K562 (cell line): ENCODE measurements around the gene DBF4B. TPM values are rescaled to one million over a fixed set of nuclear protein-coding genes. Genes with fewer than 3 reads are reported as not detected.

Source experiments
- ATAC-seq: fragments of 200-7000 bp; cut with Tn5 transposase; 3 replicates; pipeline ENCODE4 v1.9.1; 2020; ENCODE audit warnings: moderate library complexity
- BruUV-seq: library from RNA; stranded (reverse); fragments of 400-500 nt; replicated peaks from 2 replicates; lab custom pipeline; 2021; lab: Mats Ljungman, UMichigan
- CTCF ChIA-PET: fragments of 300-600 bp; formaldehyde crosslinking; extraction: SDS; loops from one replicate; lab custom pipeline; 2021; ENCODE audit warnings: low intra/inter-chr PET ratio; lab: Yijun Ruan, JAX
- POLR2A ChIA-PET: fragments of 300-600, 350-650 bp; sonication (Branson Sonifier 250); formaldehyde crosslinking; extraction: SDS; loops from one replicate; lab custom pipeline; 2021; ENCODE audit warnings: antibody characterized with exemption, inconsistent platforms; lab: Yijun Ruan, JAX
- DNase-seq, 4 experiments: peaks; one replicate each; pipeline versions ENCODE4 v3.0.0 to v3.0.0-alpha.2; 2011 to 2018; ENCODE audit warnings: low spot score in 3 of 4, mixed read lengths in 3 of 4; ENCODE audit errors: extremely low read depth in 1 of 4
- FAIRE-seq: peaks from 2 replicates; lab custom pipeline; 2011; peaks lifted over from hg19 to GRCh38; lab: Jason Lieb, UNC
- H2AFZ ChIP-seq: 2 replicates; pipeline ENCODE4 v1.6.0; 2011; ENCODE audit warnings: low read depth, low read length, control low read depth, inconsistent platforms
- H3K27ac ChIP-seq: fragments of 200-600 bp; 3 replicates; pipeline ENCODE4 v1.8.0; 2011; ENCODE audit warnings: low read depth, mild to moderate bottlenecking, control low read depth, inconsistent platforms, low read length, moderate library complexity, mixed read lengths; ENCODE audit errors: extremely low read depth
- H3K27me3 ChIP-seq, 2 experiments: fragments of 300-600 bp in 1 of 2; 2 replicates in 1 of 2; 3 replicates in 1 of 2; pipeline versions ENCODE4 v1.6.0 to v1.8.0; 2011; ENCODE audit warnings: inconsistent platforms in 2 of 2, low read length in 2 of 2, mild to moderate bottlenecking in 1 of 2, mixed read lengths in 1 of 2, moderate library complexity in 1 of 2; ENCODE audit not compliant: control insufficient read depth in 2 of 2, insufficient read depth in 2 of 2
- H3K36me3 ChIP-seq: fragments of 300-600 bp; 3 replicates; pipeline ENCODE4 v1.8.0; 2011; ENCODE audit warnings: mild to moderate bottlenecking, low read length, inconsistent platforms; ENCODE audit not compliant: control insufficient read depth, insufficient read depth
- H3K4me1 ChIP-seq, 2 experiments: fragments of 200-600 bp in 1 of 2; replicated peaks in 1 of 2; 2 replicates in 1 of 2; 3 replicates in 1 of 2; pipeline versions ENCODE4 v1.5.1 to v1.8.0; 2011; ENCODE audit warnings: inconsistent platforms in 2 of 2, low read length in 2 of 2, mild to moderate bottlenecking in 1 of 2, mixed read lengths in 1 of 2, moderate library complexity in 1 of 2; ENCODE audit not compliant: control insufficient read depth in 2 of 2, insufficient read depth in 2 of 2
- H3K4me2 ChIP-seq: 2 replicates; pipeline ENCODE4 v1.6.1; 2011; ENCODE audit warnings: low read length, control low read depth, inconsistent platforms, mixed read lengths; ENCODE audit not compliant: insufficient read depth
- H3K4me3 ChIP-seq: fragments of 200-600 bp; sonication (generic), shearing (Covaris generic); 2 replicates; pipeline ENCODE4 v1.5.1; 2016; ENCODE audit warnings: control low read depth, inconsistent platforms
- H3K79me2 ChIP-seq: fragments of 200-600 bp; 3 replicates; pipeline ENCODE4 v1.8.0; 2011; ENCODE audit warnings: low read length, inconsistent platforms; ENCODE audit not compliant: control insufficient read depth, insufficient read depth
- H3K9ac ChIP-seq, 2 experiments: 2 replicates each; pipeline versions ENCODE4 v1.6.0 to v1.6.1; 2011; ENCODE audit warnings: low read depth in 2 of 2, low read length in 2 of 2, control low read depth in 1 of 2, inconsistent platforms in 1 of 2, mild to moderate bottlenecking in 1 of 2, mixed read lengths in 1 of 2; ENCODE audit not compliant: insufficient read depth in 1 of 2
- H3K9me1 ChIP-seq: one replicate; pipeline ENCODE4 v1.6.0; 2011; ENCODE audit warnings: inconsistent platforms, mild to moderate bottlenecking, low read length, moderate library complexity; ENCODE audit not compliant: control insufficient read depth, insufficient read depth
- H3K9me3 ChIP-seq: replicated peaks from 2 replicates; pipeline ENCODE4 v1.5.1; 2011; ENCODE audit warnings: low read depth, low read length, inconsistent platforms; ENCODE audit not compliant: control insufficient read depth, insufficient read depth
- H4K20me1 ChIP-seq: replicated peaks from 2 replicates; pipeline ENCODE4 v1.6.1; 2011; ENCODE audit warnings: low read length, inconsistent platforms, mixed read lengths; ENCODE audit not compliant: control insufficient read depth, insufficient read depth
- BCOR ChIP-seq: fragments of 450-650 bp; IDR thresholded peaks from 2 replicates; pipeline ENCODE4 v1.6.1; 2016
- CREB1 ChIP-seq, 2 experiments: sonication (generic) in 1 of 2; formaldehyde crosslinking in 1 of 2; IDR thresholded peaks; 2 replicates each; pipeline versions ENCODE4 v1.6.1 to v1.8.0; 2012 to 2022; ENCODE audit warnings: inconsistent platforms in 1 of 2, mild to moderate bottlenecking in 1 of 2, missing genetic modification reagents in 1 of 2, moderate library complexity in 1 of 2
- EP400 ChIP-seq: fragments of 450-650 bp; IDR thresholded peaks from 2 replicates; pipeline ENCODE4 v1.6.1; 2017; ENCODE audit warnings: antibody characterized with exemption, mild to moderate bottlenecking, moderate library complexity
- ERF ChIP-seq: fragments of 450-650 bp; formaldehyde crosslinking; IDR thresholded peaks from 2 replicates; pipeline ENCODE4 v1.4.0; 2020; ENCODE audit warnings: mild to moderate bottlenecking, mixed read lengths
- HNRNPUL1 ChIP-seq: fragments of 200-400 bp; formaldehyde crosslinking; IDR thresholded peaks from 2 replicates; pipeline ENCODE4 v1.6.1; 2017; ENCODE audit warnings: low read length
- POLR2A ChIP-seq: fragments of 450-650 bp; conservative IDR thresholded peaks from 2 replicates; pipeline ENCODE4 v1.6.1; 2016
- POLR2G ChIP-seq: fragments of 200-400 bp; formaldehyde crosslinking; IDR thresholded peaks from 2 replicates; pipeline ENCODE4 v1.6.1; 2017; ENCODE audit warnings: low read depth, mild to moderate bottlenecking, antibody characterized with exemption, low read length, moderate library complexity
- SOX6 ChIP-seq: fragments of 450-650 bp; IDR thresholded peaks from 2 replicates; pipeline ENCODE4 v1.6.1; 2014; ENCODE audit warnings: mild to moderate bottlenecking
- TSC22D4 ChIP-seq: fragments of 450-650 bp; IDR thresholded peaks from 2 replicates; pipeline ENCODE4 v1.6.1; 2016; ENCODE audit warnings: missing genetic modification characterization, missing biosample characterization, control low read depth
- ZFP36 ChIP-seq: fragments of 150-350 bp; IDR thresholded peaks from 2 replicates; pipeline ENCODE4 v1.6.1; 2018; ENCODE audit warnings: low read length, low read depth; ENCODE audit not compliant: partially characterized antibody
- ZNF140 ChIP-seq: fragments of 250-450 bp; sonication (Bioruptor Pico); IDR thresholded peaks from 2 replicates; pipeline ENCODE4 v1.8.0; 2021; ENCODE audit warnings: moderate library complexity, mild to moderate bottlenecking, inconsistent platforms
- ZNF146 ChIP-seq: IDR thresholded peaks from one replicate; pipeline ENCODE4 v1.6.1; 2018; ENCODE audit warnings: missing compliant biosample characterization; ENCODE audit not compliant: unreplicated experiment
- ZNF436 ChIP-seq: fragments of 250-450, 450-650 bp; sonication (Bioruptor Pico); formaldehyde crosslinking; IDR thresholded peaks from 2 replicates; pipeline ENCODE4 v1.7.0; 2020; ENCODE audit warnings: mild to moderate bottlenecking
- WGBS: fragments of 100-300 bp; shearing (Covaris generic); methylation state at CpG from one replicate; pipeline ENCODE4 v1.1.6; 2016; ENCODE audit warnings: low coverage, mixed read lengths; ENCODE audit not compliant: insufficient coverage; ENCODE audit errors: missing lambda C conversion rate; 5-methylcytosine and 5-hydroxymethylcytosine counted together
- in situ Hi-C: fragments of 300-500 bp; cut with MboI; formaldehyde crosslinking; loops from 4 replicates; pipeline ENCODE4 v1.15.0; 2018; ENCODE audit warnings: inconsistent platforms, mixed read lengths
- intact Hi-C: fragments of 100-400 bp; cut with micrococcal nuclease; formaldehyde crosslinking; loops from 2 replicates; pipeline ENCODE4 v1.14.2; 2022
- polyA plus RNA-seq, 8 experiments: library from polyadenylated mRNA; depleted of rRNA in 4 of 8; stranded (reverse) in 5 of 8; unstranded in 3 of 8; fragments of >200 nt; fragmentation: Nextera tagmentation in 2 of 8; fragmentation: Illumina TruSeq in 1 of 8; extraction: Ambion mirVana in 2 of 8; extraction: Trizol in 1 of 8; gene quantifications; 2 replicates each; pipeline versions ENCODE4 v1.2.1 to v1.2.3, GENCODE V29; 2011 to 2014; ENCODE audit warnings: inconsistent platforms in 1 of 8, missing spikeins in 1 of 8
- total RNA-seq, 7 experiments: library from RNA; depleted of rRNA in 6 of 7; stranded (reverse); fragments of >200 nt in 6 of 7; fragmentation: Illumina TruSeq in 2 of 7; extraction: Trizol in 2 of 7; gene quantifications; 2 replicates each; pipeline versions ENCODE4 v1.2.1 to v1.2.3, GENCODE V29; 2011 to 2021; ENCODE audit warnings: low replicate concordance in 1 of 7
- TF ChIP-seq, protein P1 (sequence below), 2 experiments: fragments of 450-650 bp; conservative IDR thresholded peaks; 2 replicates each; pipeline ENCODE4 v1.6.1; 2017; ENCODE audit warnings: mild to moderate bottlenecking in 2 of 2, moderate library complexity in 2 of 2

The DBF4B gene
- total and polyA plus RNA-seq, 9 of the 15 experiments (the other 6 are each of a cell fraction or from before 2014, with no cell fraction given) = 2.5 to 26.9 (median 14.6) TPM

DNA sequence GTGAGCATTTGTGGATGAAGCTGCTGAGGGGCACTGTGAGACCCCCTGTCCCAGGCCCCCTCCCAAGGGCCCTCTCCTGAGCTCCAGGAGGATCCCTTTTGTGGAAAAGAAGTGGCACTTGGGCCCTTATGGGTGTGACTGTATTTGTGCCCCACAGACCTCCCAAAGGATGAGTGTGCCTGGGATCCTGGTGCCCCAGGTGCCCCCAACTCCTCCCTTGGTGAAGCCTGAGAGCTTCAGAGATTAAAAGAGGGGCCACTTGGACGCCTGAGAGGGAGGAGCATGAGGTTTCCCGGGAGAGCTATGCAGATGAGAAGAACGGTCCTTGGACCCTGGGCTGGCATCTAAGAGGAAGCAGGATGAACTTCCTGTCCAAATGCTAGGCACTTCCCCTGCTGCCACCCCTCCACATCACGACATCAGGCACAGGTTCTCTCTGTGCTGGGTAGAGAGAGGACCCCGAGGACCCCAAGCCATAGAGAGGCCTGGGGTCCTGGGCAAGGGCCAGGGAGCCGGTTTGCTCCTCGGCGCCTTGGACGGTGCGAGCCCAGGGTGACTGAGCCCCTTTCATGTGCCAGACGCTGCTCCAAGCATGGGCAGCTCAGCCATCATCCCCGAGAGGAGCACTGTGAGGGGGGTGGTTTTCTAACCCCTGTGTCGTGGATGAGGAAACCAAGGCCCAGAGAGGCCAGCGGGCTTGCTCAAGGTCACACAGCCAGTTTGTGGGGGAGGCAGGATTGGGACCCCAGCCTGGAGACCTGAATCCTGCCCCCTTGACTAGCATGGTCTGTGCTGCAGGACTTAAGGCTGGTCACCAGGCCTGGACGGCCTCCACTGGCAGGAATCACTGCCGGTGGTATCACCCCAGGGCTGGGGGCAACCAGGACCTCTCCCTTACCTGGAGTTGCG lies 44.7 kb downstream of the DBF4B start:
- Histone ChIP-seq H3K4me1 (peaks cover 0 to 12% of the 10 kb centered on the region in 2 experiments; a peak in 2 of 5 replicates), H3K4me3 (no peak overlapping the region), H3K9me3 (no peaks in the 10 kb centered on the region), H3K36me3 (peaks cover 31% of the 10 kb centered on the region; the same call in 2 of the 3 replicates), H3K9me1 (no peaks in the 10 kb centered on the region), H3K27ac (no peak overlapping the region), H3K79me2 (no peaks in the 10 kb centered on the region), H2AFZ (no peak overlapping the region), H3K4me2 (no peak overlapping the region), H3K27me3 (peaks cover 2 to 12% of the 10 kb centered on the region in 2 experiments; a peak in 3 of 5 replicates), H3K9ac (no peak overlapping the region; a peak in 1 of 4 replicates), H4K20me1 (peaks cover 12% of the 10 kb centered on the region; the same call in 1 of the 2 replicates)
- no peak for DNase-seq
- BruUV-seq = no TSS peak
- FAIRE-seq = no peak
- 56% methylated on average over 16 of the region's 17 CpGs for WGBS
- ATAC-seq = no peak
- TF ChIP-seq POLR2G (peak; percentile 60), HNRNPUL1 (no peak), BCOR (0 out of 2 replicates have a peak, but pooled peaks have one; percentile 18), ZFP36 (peak; percentile 63), ZNF436 (CRISPR knock-in tag) (no peak), CREB1 (IDR thresholded peaks at IDR 0.05) (no peak), CREB1 (CRISPR knock-in tag; IDR thresholded peaks at IDR 0.05) (no peak), TSC22D4 (tag) (no peak), ERF (CRISPR knock-in tag) (no peak), SOX6 (no peak), POLR2A (peak; percentile 7; the same call in 1 of the 2 replicates), ZNF146 (CRISPR knock-in tag) (no peak), ZNF140 (CRISPR knock-in tag) (no peak), EP400 (no peak)
- TF ChIP-seq, protein P1, sequence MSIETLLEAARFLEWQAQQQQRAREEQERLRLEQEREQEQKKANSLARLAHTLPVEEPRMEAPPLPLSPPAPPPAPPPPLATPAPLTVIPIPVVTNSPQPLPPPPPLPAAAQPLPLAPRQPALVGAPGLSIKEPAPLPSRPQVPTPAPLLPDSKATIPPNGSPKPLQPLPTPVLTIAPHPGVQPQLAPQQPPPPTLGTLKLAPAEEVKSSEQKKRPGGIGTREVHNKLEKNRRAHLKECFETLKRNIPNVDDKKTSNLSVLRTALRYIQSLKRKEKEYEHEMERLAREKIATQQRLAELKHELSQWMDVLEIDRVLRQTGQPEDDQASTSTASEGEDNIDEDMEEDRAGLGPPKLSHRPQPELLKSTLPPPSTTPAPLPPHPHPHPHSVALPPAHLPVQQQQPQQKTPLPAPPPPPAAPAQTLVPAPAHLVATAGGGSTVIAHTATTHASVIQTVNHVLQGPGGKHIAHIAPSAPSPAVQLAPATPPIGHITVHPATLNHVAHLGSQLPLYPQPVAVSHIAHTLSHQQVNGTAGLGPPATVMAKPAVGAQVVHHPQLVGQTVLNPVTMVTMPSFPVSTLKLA (conservative IDR thresholded peaks at IDR 0.05) = no peak
- intact Hi-C loops (no loop called here), in situ Hi-C loops (no loop called here)
- POLR2A ChIA-PET = interaction anchor here (0.6 to 1.7 kb wide), 3 partner anchors 9 to 113 kb away, joined by 3 read pairs; no protein-coding TSS in a partner anchor
- CTCF ChIA-PET = no interaction called here
